GM21619 (cell line): ENCODE results near the gene NUCB2.

Experiments used
- ATAC-seq: cut with Tn5 transposase; IDR thresholded peaks from one replicate; pipeline ENCODE4 v1.9.1; 2021; ENCODE audit not compliant: unreplicated experiment

The NUCB2 gene

DNA sequence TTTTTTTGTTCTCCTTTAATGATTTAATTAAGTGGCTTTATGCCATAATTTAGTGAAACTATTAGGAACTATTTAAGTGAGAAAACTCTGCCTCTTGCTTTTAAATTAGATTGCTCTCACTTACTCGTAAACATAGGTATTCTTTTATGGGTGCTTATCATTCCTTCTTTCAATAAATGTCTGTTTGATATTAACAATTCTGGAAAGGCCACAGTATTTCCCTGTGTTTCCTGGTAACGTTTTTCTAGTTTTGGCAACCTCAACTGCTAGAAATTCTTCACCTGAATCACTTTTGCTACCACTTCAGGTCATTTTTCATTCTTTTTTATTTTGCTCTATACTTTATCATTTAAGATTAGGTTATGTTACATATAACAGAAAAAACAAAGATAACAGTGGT is 55.1 kb downstream of the NUCB2 start:
- no peak for ATAC-seq

DNA sequence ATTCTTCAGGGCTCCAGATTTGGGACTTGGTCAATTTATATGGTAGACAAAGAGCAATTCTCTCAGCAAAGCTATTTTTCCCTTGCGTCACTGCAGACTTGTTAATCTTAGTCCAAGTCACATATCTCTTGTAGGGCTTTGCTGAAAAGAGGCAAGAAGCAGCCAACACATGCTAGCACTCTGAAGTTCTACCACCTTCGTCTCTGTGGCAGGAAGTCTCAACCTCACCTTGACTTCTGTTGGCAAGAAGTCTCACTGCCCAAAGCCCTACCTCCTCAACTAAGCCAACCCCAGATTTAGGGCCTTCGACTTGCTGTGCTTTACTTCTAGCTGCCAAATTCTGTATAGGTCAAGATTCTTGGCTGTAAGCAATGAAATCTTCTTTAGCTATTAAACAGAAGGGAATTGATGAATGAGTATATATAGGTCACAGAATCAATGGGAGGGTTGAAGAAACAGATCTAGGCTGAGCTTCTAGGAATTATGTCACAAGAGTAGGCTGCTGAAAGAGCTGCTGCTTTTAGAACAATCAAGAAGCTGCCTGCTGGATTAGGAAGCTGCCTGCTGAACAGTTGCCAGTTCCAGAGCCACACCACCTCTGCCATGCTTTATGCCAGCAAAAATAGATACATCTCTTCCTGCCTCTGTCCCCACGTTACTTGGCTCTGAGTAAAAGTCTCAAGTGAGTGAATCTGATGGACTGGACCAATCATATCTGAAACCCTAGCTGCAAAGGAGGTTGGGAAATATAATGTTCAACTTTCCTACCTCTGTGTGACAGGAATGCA is 57.5 kb downstream of the NUCB2 start:
- no peak for ATAC-seq

DNA sequence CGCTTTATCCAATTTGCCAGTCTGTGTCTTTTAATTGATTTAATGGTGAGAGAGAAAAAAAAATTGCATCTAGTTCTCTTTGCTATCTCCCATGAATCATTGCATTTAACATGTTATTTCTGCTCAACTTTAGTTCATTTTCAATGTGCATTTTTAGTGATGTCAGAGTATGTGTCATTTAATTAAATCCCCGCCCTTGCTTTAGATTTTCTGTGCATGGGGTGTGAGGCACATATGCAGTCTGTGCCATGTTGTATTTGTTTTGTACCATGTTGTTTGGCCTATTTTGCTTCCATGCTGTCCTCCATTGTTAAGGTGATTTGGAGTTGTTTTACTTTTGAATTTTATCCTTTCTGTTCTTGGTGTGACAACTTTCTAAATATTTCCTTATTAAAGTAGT is 66.7 kb downstream of the NUCB2 start:
- ATAC-seq = no peak

DNA sequence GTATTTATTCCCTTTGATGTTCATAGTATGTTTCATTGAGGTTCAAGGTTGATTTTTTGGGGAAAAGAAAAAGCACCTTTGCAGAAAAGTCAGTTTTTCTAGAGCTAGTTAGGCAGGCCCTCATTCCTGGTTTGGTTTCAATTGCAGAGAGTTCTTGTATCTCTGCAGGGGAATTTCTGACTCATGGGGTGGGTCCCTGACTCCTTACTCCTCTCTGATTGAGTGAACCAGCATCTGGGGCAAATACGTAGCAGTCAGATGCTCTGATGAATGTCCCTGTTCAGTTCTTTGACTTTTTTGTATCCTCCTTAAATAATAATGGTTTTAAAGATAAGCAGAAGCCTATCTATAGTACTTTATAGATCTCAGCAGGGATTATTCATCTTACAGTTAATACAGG is 67.4 kb downstream of the NUCB2 start:
- ATAC-seq = no peak

DNA sequence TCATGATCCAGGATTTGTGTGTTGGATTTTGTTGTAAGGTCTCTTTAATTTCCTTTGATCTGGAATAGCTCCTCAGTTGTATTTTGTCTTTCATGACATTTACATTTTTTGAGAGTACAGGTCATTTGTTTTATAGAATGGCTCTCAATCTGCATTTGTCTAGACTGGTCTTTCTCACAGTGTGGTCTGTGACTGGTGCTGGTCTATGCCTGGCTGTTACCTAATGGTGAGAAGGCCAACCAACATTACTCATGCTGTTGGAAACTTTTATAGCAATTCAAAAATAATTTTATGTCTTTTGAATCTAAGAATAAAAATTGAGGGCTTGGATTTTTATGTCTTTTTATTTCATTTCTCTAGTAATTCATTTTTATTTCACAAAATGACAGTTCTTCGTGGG is 71.1 kb downstream of the NUCB2 start:
- no peak for ATAC-seq

- ATAC-seq = no peak
Observed at GRCh38 chr11:17350455-17351171, 74.1 kb downstream of the NUCB2 start.

DNA sequence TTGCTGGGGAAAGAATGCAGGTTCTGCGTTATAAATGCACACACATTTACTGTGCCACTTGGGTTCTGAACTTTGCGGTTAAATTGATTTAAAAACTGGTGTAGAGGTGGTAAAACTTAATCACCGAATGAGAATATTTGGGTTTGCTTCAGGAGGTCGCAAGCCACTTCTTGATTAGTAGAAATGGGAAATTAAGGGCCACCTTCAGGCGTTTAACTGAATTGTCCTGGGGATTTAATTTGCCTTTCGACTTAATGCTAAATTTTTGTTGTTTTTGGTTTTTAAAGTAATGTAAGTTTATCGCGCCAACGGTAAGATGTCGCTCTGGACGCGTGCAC is 74.6 kb downstream of the NUCB2 start:
- ATAC-seq = no peak

DNA sequence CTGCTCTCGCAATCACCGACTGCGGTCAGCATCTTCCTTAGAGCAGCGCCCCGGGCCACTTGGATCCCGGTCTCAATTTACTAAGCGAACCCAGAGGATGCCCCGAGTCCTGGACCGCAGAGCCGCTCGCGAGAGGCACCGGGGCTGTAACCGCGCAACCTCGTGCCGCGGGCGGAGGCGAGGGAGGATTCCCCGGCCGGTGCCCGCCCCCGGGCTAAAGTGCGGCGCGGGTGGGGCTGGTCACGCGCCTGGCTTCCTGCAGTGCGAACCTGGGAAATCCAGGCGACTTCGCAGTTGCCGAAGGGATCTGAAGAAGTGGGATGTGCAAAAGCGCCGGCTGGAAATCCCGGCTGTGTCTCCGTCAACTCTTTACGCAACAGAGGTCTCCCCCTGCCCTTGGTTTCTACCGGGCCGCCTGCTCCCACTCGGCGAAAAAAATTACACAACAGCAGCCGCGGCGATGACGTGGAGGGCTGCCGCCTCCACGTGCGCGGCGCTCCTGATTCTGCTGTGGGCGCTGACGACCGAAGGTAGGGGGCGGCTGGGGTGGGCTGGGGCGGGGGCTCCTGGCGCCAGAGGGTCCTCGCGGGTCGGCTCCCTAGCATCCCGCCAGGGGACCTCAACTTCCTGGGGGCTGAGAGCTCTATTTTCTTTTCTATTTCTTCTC is 75.1 kb downstream of the NUCB2 start, which contains the start of gene NCR3LG1:
TSS of gene NCR3LG1 (plus strand) at position 291 of the 667 bp plus-strand sequence. CDS start at position 461, 170 bp downstream.
- no peak for ATAC-seq

DNA sequence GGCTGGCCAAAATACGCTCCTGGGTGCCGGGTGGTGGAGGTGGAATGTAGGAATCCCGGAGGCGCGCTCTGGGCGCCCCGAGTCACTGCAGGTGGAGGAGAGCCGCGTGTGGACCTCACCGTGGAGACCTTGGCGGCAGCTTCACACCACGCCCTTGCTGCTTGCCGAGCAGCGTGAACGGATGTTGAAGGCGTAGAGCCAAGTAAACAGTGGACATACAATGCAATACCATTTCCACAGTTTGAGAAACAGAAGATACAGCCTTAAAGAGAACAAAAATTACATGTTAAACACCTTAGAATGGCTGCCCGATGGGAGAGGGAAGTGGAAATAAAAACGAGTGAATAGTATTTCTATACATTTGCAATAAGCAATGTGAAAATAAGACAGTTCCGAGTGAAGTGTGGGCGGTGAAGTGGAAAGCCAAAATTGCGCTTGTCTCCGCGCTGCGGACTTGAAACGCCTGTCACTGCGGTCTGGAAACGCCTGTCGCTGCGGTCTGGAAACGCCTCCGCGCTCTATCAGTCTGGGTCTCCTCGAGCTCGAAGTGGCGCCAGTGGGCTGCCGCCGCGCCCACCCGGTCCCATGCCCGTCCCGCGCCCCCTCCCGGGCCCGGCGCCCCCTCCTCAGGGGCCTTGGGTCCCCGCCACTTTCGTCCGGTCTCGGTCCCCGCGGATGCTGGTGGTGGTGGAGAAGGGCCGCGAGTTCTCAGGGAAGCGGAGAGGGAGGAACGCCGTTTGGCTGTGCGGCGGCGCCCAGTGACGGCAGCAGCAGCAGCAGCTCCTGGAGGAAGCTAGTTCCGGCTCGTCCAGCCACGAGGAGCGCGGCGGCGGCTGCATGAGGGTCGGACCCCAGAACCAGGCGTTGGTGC is 76.6 kb downstream of the NUCB2 start:
- ATAC-seq = no peak

GRCh38 chr11:17353821-17354600 is 77.5 kb downstream of the NUCB2 start:
- ATAC-seq = no peak

GRCh38 chr11:17354601-17354991 is 78.1 kb downstream of the NUCB2 start:
- peak; percentile 35 for ATAC-seq

DNA sequence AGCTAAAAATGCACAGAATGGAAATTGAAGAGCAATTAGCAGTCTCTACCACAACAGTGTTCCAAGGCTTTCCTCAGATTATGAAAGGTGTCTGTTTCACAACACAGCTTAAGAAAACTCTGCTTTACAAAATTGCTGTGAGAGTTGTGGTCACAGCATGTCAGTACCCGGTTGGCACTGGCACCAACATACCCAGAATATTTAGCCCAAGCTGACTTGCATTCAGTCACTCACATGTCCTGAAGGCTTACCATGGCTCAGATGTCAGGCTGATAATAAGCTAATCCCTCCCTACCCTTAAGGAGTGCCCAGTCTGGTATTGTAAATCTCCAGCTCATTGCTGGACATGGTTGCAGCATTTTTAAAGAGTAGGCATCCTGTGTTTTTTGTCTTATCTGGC is 90.0 kb downstream of the NUCB2 start:
- no peak for ATAC-seq

GRCh38 chr11:17368551-17368950 is 92.0 kb downstream of the NUCB2 start:
- no peak for ATAC-seq

GRCh38 chr11:17369094-17369493 is 92.6 kb downstream of the NUCB2 start:
- ATAC-seq = no peak

GRCh38 chr11:17369684-17370243 is 93.2 kb downstream of the NUCB2 start:
- ATAC-seq = no peak

DNA sequence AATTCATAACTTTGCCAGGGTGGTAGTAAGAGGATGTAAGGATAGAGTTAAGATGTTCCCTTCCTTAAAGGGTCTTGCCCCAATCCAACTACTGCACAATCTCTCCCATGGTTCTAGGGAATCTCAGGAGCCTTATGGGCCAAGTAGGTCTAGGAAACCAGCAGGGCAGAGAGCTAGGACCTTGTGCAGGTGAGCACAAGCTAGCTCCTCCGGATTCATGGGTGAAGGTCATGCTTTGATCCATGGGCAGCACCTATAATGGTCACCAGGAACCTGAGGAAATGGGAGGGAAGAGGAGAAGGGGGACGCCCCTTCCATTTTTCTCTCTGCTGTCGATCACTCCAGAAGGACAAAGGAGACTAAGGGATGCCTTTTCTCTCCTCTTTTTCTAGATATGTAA is 95.1 kb downstream of the NUCB2 start:
- no peak for ATAC-seq

- ATAC-seq = no peak
Observed at GRCh38 chr11:17375547-17375946, 99.0 kb downstream of the NUCB2 start.

GRCh38 chr11:17376493-17376892 is 100.0 kb downstream of the NUCB2 start:
- no peak for ATAC-seq

- ATAC-seq = no peak
Observed at GRCh38 chr11:17378655-17379054, 102.1 kb downstream of the NUCB2 start.
